GM23338 (cell line): ENCODE data around the gene LRIT2. TPM values are rescaled to one million over a fixed set of nuclear protein-coding genes. Genes with fewer than 3 reads are reported as not detected.

ENCODE experiments used
- ATAC-seq: fragments of 200-7000 bp; cut with Tn5 transposase; 3 replicates; pipeline ENCODE4 v1.9.1; 2020
- DNase-seq: peaks from one replicate; pipeline ENCODE4 v3.0.0-alpha.2; 2015; ENCODE audit warnings: low spot score
- H2AFZ ChIP-seq: fragments of 200-600 bp; sonication (generic); 2 replicates; pipeline ENCODE4 v1.8.0; 2016; ENCODE audit warnings: antibody characterized with exemption, mild to moderate bottlenecking, moderate library complexity
- H3F3A ChIP-seq: fragments of 200-600 bp; sonication (generic); replicated peaks from 2 replicates; pipeline ENCODE4 v1.8.0; 2017; ENCODE audit warnings: antibody characterized with exemption, mixed run types, low read depth
- H3K27ac ChIP-seq: fragments of 200-600 bp; sonication (generic); 2 replicates; pipeline ENCODE4 v1.6.1; 2016; ENCODE audit warnings: low read depth
- H3K27me3 ChIP-seq: fragments of 200-600 bp; sonication (generic); 2 replicates; pipeline ENCODE4 v1.8.0; 2016; ENCODE audit warnings: mild to moderate bottlenecking, mixed run types, moderate library complexity; ENCODE audit not compliant: insufficient read depth
- H3K36me3 ChIP-seq: fragments of 200-600 bp; sonication (generic); 2 replicates; pipeline ENCODE4 v1.8.0; 2016; ENCODE audit warnings: mild to moderate bottlenecking; ENCODE audit not compliant: insufficient read depth
- H3K4me1 ChIP-seq: fragments of 200-600 bp; sonication (generic); 2 replicates; pipeline ENCODE4 v1.8.0; 2016; ENCODE audit warnings: mild to moderate bottlenecking, moderate library complexity; ENCODE audit not compliant: insufficient read depth
- H3K4me2 ChIP-seq: fragments of 200-600 bp; sonication (generic); 2 replicates; pipeline ENCODE4 v1.7.1; 2017; ENCODE audit warnings: mixed run types
- H3K4me3 ChIP-seq: fragments of 200-600 bp; sonication (generic); 2 replicates; pipeline ENCODE4 v1.6.1; 2016; ENCODE audit warnings: mixed run types
- H3K79me2 ChIP-seq: fragments of 200-600 bp; sonication (generic); replicated peaks from 2 replicates; pipeline ENCODE4 v1.8.0; 2017; ENCODE audit warnings: mild to moderate bottlenecking; ENCODE audit not compliant: insufficient read depth
- H3K9me2 ChIP-seq: fragments of 200-600 bp; sonication (generic); 2 replicates; pipeline ENCODE4 v1.8.0; 2017; ENCODE audit not compliant: insufficient read depth
- H4K20me1 ChIP-seq: fragments of 200-600 bp; sonication (generic); replicated peaks from 2 replicates; pipeline ENCODE4 v1.8.0; 2017; ENCODE audit warnings: mild to moderate bottlenecking; ENCODE audit not compliant: insufficient read depth
- H3K27ac Mint-ChIP-seq: 2 replicates; pipeline ENCODE4 v1.8.0; 2020; ENCODE audit warnings: inconsistent platforms, mild to moderate bottlenecking, moderate library complexity, mixed read lengths
- H3K27me3 Mint-ChIP-seq: 3 replicates; pipeline ENCODE4 v1.8.0; 2022; ENCODE audit warnings: low read depth, mild to moderate bottlenecking, moderate library complexity, mixed read lengths, inconsistent platforms; ENCODE audit not compliant: insufficient read depth, poor library complexity
- H3K36me3 Mint-ChIP-seq: 3 replicates; pipeline ENCODE4 v1.8.0; 2021; ENCODE audit warnings: low read depth, mild to moderate bottlenecking, inconsistent platforms, moderate library complexity, mixed read lengths
- H3K4me1 Mint-ChIP-seq: 3 replicates; pipeline ENCODE4 v1.8.0; 2020; ENCODE audit warnings: mild to moderate bottlenecking, inconsistent platforms, mixed read lengths
- H3K4me3 Mint-ChIP-seq: 3 replicates; pipeline ENCODE4 v1.8.0; 2021; ENCODE audit warnings: moderate library complexity, mild to moderate bottlenecking, inconsistent platforms, mixed read lengths
- H3K9me3 Mint-ChIP-seq: 3 replicates; pipeline ENCODE4 v1.8.0; 2020; ENCODE audit warnings: moderate library complexity, mild to moderate bottlenecking, inconsistent platforms, mixed read lengths
- CREB1 ChIP-seq: fragments of 250-450 bp; sonication (Bioruptor Pico); IDR thresholded peaks from 2 replicates; pipeline ENCODE4 v1.5.0; 2020; ENCODE audit warnings: low read depth, mild to moderate bottlenecking, moderate library complexity
- EZH2 ChIP-seq: fragments of 200-600 bp; sonication (generic); IDR thresholded peaks from one replicate; pipeline ENCODE4 v1.8.0; 2017; ENCODE audit warnings: antibody characterized with exemption, mild to moderate bottlenecking, low read depth; ENCODE audit not compliant: unreplicated experiment
- EZH2phosphoT487 ChIP-seq: fragments of 200-600 bp; sonication (generic); IDR thresholded peaks from one replicate; pipeline ENCODE4 v1.8.1; 2018; ENCODE audit warnings: antibody characterized with exemption; ENCODE audit not compliant: unreplicated experiment
- JUNB ChIP-seq: IDR thresholded peaks from one replicate; pipeline ENCODE4 v1.6.1; 2016; ENCODE audit warnings: antibody characterized with exemption; ENCODE audit not compliant: unreplicated experiment
- NANOG ChIP-seq: IDR thresholded peaks from 2 replicates; pipeline ENCODE4 v1.6.1; 2016; ENCODE audit warnings: antibody characterized with exemption, borderline replicate concordance
- POLR2AphosphoS5 ChIP-seq: IDR thresholded peaks from 2 replicates; pipeline ENCODE4 v1.6.1; 2016; ENCODE audit warnings: antibody characterized with exemption, low read depth
- STAT1 ChIP-seq: IDR thresholded peaks from one replicate; pipeline ENCODE4 v1.6.1; 2016; ENCODE audit warnings: antibody characterized with exemption; ENCODE audit not compliant: unreplicated experiment
- ZNF114 ChIP-seq: fragments of 250-450 bp; sonication (Bioruptor Pico); IDR thresholded peaks from 2 replicates; pipeline ENCODE4 v1.5.0; 2020; ENCODE audit warnings: mild to moderate bottlenecking, moderate library complexity
- ZNF331 ChIP-seq: fragments of 250-450 bp; sonication (Bioruptor Pico); IDR thresholded peaks from 2 replicates; pipeline ENCODE4 v1.5.0; 2020; ENCODE audit warnings: low read depth, mild to moderate bottlenecking, moderate library complexity
- polyA plus RNA-seq: library from polyadenylated mRNA; unstranded; fragments of >200 nt; fragmentation: Nextera tagmentation; extraction: Ambion mirVana; gene quantifications from 2 replicates; pipeline ENCODE4 v1.2.1, GENCODE V29; 2016
- total RNA-seq: library from RNA; depleted of rRNA; stranded (reverse); fragments of >200 nt; shearing (Covaris generic); gene quantifications from 2 replicates; pipeline ENCODE4 v1.2.3, GENCODE V29; 2014
- TF ChIP-seq, protein P1 (sequence below): IDR thresholded peaks from one replicate; pipeline ENCODE4 v1.6.1; 2018; ENCODE audit warnings: antibody characterized with exemption; ENCODE audit not compliant: unreplicated experiment
- TF ChIP-seq, protein P2 (sequence below): IDR thresholded peaks from 2 replicates; pipeline ENCODE4 v1.6.1; 2016; ENCODE audit warnings: antibody characterized with exemption
- TF ChIP-seq, protein P3 (sequence below): fragments of 250-450 bp; sonication (Bioruptor Pico); IDR thresholded peaks from 2 replicates; pipeline ENCODE4 v1.5.0; 2020; ENCODE audit warnings: mild to moderate bottlenecking, moderate library complexity
- TF ChIP-seq, protein P4 (sequence below), 2 experiments: fragments of 200-600 bp in 1 of 2; sonication (generic) in 1 of 2; conservative IDR thresholded peaks; 2 replicates each; pipeline versions ENCODE4 v1.5.1 to v1.6.1; 2016 to 2017; ENCODE audit warnings: antibody characterized with exemption in 2 of 2, low read depth in 2 of 2, mild to moderate bottlenecking in 2 of 2, moderate library complexity in 1 of 2

The LRIT2 gene
- total and polyA plus RNA-seq, 2 experiments from 2014 or later = not detected

DNA sequence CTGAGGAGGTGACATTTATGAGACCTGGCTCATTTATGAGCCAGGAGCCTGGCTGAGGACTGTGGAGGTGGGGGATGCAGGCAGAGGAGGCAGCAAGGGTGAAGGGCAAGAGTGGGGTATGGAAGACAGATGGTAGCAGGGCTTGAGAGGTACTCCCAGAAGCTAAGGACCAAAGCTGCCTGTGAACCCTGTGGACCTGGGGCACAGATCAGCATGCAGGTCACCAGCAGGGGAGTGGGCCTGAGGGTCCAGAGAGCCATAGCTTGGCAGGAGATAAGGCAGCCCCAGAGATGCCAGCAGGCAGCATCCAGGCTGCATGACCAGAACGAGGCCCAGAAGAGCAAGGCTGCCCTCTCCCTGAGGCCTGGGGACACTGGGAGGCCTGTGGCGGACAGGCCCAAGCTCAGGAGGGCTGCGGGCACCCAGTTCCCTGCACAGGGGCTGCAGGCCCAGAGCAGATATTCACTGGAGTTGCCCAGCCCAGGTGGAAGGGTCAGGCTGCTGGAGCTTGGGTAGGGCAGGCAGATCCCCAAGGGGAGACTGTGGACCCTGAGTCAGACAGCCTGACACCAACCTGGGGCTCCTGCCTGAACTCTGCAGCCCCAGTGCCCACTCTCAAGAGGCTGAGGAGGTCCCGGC is 48.4 kb downstream of the LRIT2 start:
- H3K27me3 Mint-ChIP-seq = peaks cover 5% of the 10 kb centered on the region
- H3K27me3 ChIP-seq = no peaks in the 10 kb centered on the region
- no peak for ATAC-seq

More for the DNA sequence above, 48.4 kb downstream of the LRIT2 start:
- Histone ChIP-seq H2AFZ (0 out of 2 replicates have a peak overlapping the region, but pooled peaks have one; percentile 47), H3K36me3 (no peaks in the 10 kb centered on the region), H3K9me2 (no peaks in the 10 kb centered on the region; the same call in 1 of the 2 replicates), H3K4me2 (no peak overlapping the region), H3F3A (no peaks in the 10 kb centered on the region), H3K4me1 (no peaks in the 10 kb centered on the region), H3K4me3 (no peak overlapping the region), H4K20me1 (no peaks in the 10 kb centered on the region; the same call in 1 of the 2 replicates), H3K27ac (no peak overlapping the region), H3K79me2 (no peaks in the 10 kb centered on the region)
- DNase-seq = no peak
- Mint-ChIP-seq H3K36me3 (peaks cover 5% of the 10 kb centered on the region; the same call in 1 of the 3 replicates), H3K27ac (no peak overlapping the region), H3K4me3 (no peak overlapping the region), H3K9me3 (peaks cover 12% of the 10 kb centered on the region), H3K4me1 (peaks cover 4% of the 10 kb centered on the region; the same call in 1 of the 3 replicates)
- TF ChIP-seq POLR2AphosphoS5 = no peak
- TF ChIP-seq, protein P1, sequence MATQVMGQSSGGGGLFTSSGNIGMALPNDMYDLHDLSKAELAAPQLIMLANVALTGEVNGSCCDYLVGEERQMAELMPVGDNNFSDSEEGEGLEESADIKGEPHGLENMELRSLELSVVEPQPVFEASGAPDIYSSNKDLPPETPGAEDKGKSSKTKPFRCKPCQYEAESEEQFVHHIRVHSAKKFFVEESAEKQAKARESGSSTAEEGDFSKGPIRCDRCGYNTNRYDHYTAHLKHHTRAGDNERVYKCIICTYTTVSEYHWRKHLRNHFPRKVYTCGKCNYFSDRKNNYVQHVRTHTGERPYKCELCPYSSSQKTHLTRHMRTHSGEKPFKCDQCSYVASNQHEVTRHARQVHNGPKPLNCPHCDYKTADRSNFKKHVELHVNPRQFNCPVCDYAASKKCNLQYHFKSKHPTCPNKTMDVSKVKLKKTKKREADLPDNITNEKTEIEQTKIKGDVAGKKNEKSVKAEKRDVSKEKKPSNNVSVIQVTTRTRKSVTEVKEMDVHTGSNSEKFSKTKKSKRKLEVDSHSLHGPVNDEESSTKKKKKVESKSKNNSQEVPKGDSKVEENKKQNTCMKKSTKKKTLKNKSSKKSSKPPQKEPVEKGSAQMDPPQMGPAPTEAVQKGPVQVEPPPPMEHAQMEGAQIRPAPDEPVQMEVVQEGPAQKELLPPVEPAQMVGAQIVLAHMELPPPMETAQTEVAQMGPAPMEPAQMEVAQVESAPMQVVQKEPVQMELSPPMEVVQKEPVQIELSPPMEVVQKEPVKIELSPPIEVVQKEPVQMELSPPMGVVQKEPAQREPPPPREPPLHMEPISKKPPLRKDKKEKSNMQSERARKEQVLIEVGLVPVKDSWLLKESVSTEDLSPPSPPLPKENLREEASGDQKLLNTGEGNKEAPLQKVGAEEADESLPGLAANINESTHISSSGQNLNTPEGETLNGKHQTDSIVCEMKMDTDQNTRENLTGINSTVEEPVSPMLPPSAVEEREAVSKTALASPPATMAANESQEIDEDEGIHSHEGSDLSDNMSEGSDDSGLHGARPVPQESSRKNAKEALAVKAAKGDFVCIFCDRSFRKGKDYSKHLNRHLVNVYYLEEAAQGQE = no peak
- no peak for TF ChIP-seq STAT1
- TF ChIP-seq, protein P2, sequence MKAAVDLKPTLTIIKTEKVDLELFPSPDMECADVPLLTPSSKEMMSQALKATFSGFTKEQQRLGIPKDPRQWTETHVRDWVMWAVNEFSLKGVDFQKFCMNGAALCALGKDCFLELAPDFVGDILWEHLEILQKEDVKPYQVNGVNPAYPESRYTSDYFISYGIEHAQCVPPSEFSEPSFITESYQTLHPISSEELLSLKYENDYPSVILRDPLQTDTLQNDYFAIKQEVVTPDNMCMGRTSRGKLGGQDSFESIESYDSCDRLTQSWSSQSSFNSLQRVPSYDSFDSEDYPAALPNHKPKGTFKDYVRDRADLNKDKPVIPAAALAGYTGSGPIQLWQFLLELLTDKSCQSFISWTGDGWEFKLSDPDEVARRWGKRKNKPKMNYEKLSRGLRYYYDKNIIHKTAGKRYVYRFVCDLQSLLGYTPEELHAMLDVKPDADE = no peak
- TF ChIP-seq, protein P3, sequence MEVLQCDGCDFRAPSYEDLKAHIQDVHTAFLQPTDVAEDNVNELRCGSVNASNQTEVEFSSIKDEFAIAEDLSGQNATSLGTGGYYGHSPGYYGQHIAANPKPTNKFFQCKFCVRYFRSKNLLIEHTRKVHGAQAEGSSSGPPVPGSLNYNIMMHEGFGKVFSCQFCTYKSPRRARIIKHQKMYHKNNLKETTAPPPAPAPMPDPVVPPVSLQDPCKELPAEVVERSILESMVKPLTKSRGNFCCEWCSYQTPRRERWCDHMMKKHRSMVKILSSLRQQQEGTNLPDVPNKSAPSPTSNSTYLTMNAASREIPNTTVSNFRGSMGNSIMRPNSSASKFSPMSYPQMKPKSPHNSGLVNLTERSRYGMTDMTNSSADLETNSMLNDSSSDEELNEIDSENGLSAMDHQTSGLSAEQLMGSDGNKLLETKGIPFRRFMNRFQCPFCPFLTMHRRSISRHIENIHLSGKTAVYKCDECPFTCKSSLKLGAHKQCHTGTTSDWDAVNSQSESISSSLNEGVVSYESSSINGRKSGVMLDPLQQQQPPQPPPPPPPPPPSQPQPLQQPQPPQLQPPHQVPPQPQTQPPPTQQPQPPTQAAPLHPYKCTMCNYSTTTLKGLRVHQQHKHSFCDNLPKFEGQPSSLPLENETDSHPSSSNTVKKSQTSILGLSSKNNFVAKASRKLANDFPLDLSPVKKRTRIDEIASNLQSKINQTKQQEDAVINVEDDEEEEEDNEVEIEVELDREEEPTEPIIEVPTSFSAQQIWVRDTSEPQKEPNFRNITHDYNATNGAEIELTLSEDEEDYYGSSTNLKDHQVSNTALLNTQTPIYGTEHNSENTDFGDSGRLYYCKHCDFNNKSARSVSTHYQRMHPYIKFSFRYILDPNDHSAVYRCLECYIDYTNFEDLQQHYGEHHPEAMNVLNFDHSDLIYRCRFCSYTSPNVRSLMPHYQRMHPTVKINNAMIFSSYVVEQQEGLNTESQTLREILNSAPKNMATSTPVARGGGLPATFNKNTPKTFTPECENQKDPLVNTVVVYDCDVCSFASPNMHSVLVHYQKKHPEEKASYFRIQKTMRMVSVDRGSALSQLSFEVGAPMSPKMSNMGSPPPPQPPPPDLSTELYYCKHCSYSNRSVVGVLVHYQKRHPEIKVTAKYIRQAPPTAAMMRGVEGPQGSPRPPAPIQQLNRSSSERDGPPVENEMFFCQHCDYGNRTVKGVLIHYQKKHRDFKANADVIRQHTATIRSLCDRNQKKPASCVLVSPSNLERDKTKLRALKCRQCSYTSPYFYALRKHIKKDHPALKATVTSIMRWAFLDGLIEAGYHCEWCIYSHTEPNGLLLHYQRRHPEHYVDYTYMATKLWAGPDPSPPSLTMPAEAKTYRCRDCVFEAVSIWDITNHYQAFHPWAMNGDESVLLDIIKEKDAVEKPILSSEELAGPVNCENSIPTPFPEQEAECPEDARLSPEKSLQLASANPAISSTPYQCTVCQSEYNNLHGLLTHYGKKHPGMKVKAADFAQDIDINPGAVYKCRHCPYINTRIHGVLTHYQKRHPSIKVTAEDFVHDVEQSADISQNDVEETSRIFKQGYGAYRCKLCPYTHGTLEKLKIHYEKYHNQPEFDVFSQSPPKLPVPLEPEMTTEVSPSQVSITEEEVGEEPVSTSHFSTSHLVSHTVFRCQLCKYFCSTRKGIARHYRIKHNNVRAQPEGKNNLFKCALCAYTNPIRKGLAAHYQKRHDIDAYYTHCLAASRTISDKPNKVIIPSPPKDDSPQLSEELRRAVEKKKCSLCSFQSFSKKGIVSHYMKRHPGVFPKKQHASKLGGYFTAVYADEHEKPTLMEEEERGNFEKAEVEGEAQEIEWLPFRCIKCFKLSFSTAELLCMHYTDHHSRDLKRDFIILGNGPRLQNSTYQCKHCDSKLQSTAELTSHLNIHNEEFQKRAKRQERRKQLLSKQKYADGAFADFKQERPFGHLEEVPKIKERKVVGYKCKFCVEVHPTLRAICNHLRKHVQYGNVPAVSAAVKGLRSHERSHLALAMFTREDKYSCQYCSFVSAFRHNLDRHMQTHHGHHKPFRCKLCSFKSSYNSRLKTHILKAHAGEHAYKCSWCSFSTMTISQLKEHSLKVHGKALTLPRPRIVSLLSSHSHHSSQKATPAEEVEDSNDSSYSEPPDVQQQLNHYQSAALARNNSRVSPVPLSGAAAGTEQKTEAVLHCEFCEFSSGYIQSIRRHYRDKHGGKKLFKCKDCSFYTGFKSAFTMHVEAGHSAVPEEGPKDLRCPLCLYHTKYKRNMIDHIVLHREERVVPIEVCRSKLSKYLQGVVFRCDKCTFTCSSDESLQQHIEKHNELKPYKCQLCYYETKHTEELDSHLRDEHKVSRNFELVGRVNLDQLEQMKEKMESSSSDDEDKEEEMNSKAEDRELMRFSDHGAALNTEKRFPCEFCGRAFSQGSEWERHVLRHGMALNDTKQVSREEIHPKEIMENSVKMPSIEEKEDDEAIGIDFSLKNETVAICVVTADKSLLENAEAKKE = no peak
- no peak for TF ChIP-seq ZNF114
- no peak for TF ChIP-seq EZH2
- no peak for TF ChIP-seq EZH2phosphoT487
- TF ChIP-seq ZNF331 (CRISPR knock-in tag) = no peak
- no peak for TF ChIP-seq JUNB
- TF ChIP-seq, protein P4, sequence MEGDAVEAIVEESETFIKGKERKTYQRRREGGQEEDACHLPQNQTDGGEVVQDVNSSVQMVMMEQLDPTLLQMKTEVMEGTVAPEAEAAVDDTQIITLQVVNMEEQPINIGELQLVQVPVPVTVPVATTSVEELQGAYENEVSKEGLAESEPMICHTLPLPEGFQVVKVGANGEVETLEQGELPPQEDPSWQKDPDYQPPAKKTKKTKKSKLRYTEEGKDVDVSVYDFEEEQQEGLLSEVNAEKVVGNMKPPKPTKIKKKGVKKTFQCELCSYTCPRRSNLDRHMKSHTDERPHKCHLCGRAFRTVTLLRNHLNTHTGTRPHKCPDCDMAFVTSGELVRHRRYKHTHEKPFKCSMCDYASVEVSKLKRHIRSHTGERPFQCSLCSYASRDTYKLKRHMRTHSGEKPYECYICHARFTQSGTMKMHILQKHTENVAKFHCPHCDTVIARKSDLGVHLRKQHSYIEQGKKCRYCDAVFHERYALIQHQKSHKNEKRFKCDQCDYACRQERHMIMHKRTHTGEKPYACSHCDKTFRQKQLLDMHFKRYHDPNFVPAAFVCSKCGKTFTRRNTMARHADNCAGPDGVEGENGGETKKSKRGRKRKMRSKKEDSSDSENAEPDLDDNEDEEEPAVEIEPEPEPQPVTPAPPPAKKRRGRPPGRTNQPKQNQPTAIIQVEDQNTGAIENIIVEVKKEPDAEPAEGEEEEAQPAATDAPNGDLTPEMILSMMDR (conservative IDR thresholded peaks at IDR 0.05; ENCODE audit: low read depth in 2 of 2) = no peak
- TF ChIP-seq CREB1 (CRISPR knock-in tag) = no peak
- TF ChIP-seq NANOG = no peak
